ENCODE data around the gene ZNF236.

Gene ZNF236

DNA sequence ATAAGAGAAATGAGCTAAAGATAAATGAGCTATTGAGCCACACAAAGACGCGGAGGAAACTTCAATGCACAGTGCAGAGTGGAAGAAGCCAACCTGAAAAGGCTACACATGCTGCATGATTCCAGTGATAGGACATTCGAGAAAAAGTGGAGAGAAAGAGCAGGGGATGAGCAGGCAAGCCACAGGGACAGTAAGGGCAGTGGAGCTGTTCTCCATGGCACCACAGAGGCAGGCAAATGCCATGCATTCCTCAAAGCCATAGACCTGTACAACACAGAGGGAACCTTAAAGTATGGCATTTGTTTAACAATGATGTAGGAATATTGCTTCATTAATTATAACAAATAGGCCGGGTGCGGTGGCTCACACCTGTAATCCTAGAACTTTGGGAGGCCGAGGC is 36.5 kb upstream of the ZNF236 start:
- Histone ChIP-seq H3K79me2 (ENCODE audit: low read length) (no peaks in the 10 kb centered on the region), H2AFZ (ENCODE audit: low read depth, low read length) (no peak overlapping the region), H3K4me1 (ENCODE audit: low read length) (no peaks in the 10 kb centered on the region), H3K27ac (ENCODE audit: low read length) (no peak overlapping the region), H3K4me3 (ENCODE audit: low read length) (no peak overlapping the region), H3K9me3 (ENCODE audit: insufficient read depth, low read length) (no peaks in the 10 kb centered on the region), H3K4me2 (ENCODE audit: low read length) (no peak overlapping the region), H3K36me3 (replicated peaks; ENCODE audit: low read depth, low read length) (no peaks in the 10 kb centered on the region), H4K20me1 (ENCODE audit: insufficient read depth, low read length) (no peaks in the 10 kb centered on the region), H3K9ac (ENCODE audit: low read length) (no peak overlapping the region), H3K27me3 (ENCODE audit: low read depth, low read length) (peaks cover 6% of the 10 kb centered on the region; the same call in 1 of the 2 replicates)
- TF ChIP-seq, protein P1, sequence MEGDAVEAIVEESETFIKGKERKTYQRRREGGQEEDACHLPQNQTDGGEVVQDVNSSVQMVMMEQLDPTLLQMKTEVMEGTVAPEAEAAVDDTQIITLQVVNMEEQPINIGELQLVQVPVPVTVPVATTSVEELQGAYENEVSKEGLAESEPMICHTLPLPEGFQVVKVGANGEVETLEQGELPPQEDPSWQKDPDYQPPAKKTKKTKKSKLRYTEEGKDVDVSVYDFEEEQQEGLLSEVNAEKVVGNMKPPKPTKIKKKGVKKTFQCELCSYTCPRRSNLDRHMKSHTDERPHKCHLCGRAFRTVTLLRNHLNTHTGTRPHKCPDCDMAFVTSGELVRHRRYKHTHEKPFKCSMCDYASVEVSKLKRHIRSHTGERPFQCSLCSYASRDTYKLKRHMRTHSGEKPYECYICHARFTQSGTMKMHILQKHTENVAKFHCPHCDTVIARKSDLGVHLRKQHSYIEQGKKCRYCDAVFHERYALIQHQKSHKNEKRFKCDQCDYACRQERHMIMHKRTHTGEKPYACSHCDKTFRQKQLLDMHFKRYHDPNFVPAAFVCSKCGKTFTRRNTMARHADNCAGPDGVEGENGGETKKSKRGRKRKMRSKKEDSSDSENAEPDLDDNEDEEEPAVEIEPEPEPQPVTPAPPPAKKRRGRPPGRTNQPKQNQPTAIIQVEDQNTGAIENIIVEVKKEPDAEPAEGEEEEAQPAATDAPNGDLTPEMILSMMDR (IDR thresholded peaks at IDR 0.05; ENCODE audit: low read depth, low read length), result no peak
- no peak for TF ChIP-seq EZH2phosphoT487 (IDR thresholded peaks at IDR 0.05; ENCODE audit: low read depth)

- no peak overlapping the region for H2AFZ ChIP-seq (ENCODE audit: low read depth, low read length)
- no peaks in the 10 kb centered on the region for H3K9me3 ChIP-seq (ENCODE audit: insufficient read depth, low read length)
- no peaks in the 10 kb centered on the region for H3K36me3 ChIP-seq (replicated peaks; ENCODE audit: low read depth, low read length)
- H3K4me1 ChIP-seq (ENCODE audit: low read length), result no peaks in the 10 kb centered on the region
- H3K79me2 ChIP-seq (ENCODE audit: low read length), result no peaks in the 10 kb centered on the region
- H3K9ac ChIP-seq (ENCODE audit: low read length), result no peak overlapping the region
- peaks cover 6% of the 10 kb centered on the region; the same call in 1 of the 2 replicates for H3K27me3 ChIP-seq (ENCODE audit: low read depth, low read length)
- TF ChIP-seq EZH2phosphoT487 (IDR thresholded peaks at IDR 0.05; ENCODE audit: low read depth), result no peak
- TF ChIP-seq, protein P1 (IDR thresholded peaks at IDR 0.05; ENCODE audit: low read depth, low read length), result no peak
- no peak overlapping the region for H3K4me2 ChIP-seq (ENCODE audit: low read length)
- H3K4me3 ChIP-seq (ENCODE audit: low read length), result no peak overlapping the region
- no peak overlapping the region for H3K27ac ChIP-seq (ENCODE audit: low read length)
- H4K20me1 ChIP-seq (ENCODE audit: insufficient read depth, low read length), result no peaks in the 10 kb centered on the region
These were observed 33.6 kb upstream of the ZNF236 start for GRCh38 chr18:76788571-76789317.

DNA sequence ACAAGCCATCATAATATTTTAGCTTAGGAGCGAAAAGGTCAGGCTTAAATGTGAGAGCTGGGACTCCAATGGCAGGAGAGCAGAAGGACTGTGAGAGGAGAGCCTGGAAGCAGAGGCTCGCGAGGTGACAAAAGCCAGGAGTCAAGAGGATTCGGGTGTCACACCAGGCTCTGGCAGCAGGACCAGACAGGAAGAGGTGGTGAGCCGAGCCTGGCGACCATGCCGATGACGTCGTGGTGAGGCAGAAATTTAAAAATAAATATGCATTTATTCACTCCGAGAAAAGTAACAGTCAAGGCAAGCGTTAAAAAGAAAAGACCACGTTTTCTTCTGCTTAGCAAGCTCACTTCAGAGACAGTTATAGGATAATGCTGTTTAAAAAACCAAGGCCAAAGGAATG is 31.3 kb upstream of the ZNF236 start:
- Histone ChIP-seq H3K79me2 (ENCODE audit: low read length) (no peaks in the 10 kb centered on the region), H3K9me3 (ENCODE audit: insufficient read depth, low read length) (peaks cover 4% of the 10 kb centered on the region), H3K4me1 (ENCODE audit: low read length) (no peaks in the 10 kb centered on the region), H3K27me3 (ENCODE audit: low read depth, low read length) (peaks cover 3% of the 10 kb centered on the region; the same call in 1 of the 2 replicates), H3K27ac (ENCODE audit: low read length) (no peak overlapping the region), H3K4me2 (ENCODE audit: low read length) (no peak overlapping the region), H3K4me3 (ENCODE audit: low read length) (no peak overlapping the region), H2AFZ (ENCODE audit: low read depth, low read length) (no peak overlapping the region), H3K36me3 (replicated peaks; ENCODE audit: low read depth, low read length) (no peaks in the 10 kb centered on the region), H3K9ac (ENCODE audit: low read length) (no peak overlapping the region), H4K20me1 (ENCODE audit: insufficient read depth, low read length) (no peaks in the 10 kb centered on the region)
- TF ChIP-seq, protein P1 (IDR thresholded peaks at IDR 0.05; ENCODE audit: low read depth, low read length), result no peak
- no peak for TF ChIP-seq EZH2phosphoT487 (IDR thresholded peaks at IDR 0.05; ENCODE audit: low read depth)

DNA sequence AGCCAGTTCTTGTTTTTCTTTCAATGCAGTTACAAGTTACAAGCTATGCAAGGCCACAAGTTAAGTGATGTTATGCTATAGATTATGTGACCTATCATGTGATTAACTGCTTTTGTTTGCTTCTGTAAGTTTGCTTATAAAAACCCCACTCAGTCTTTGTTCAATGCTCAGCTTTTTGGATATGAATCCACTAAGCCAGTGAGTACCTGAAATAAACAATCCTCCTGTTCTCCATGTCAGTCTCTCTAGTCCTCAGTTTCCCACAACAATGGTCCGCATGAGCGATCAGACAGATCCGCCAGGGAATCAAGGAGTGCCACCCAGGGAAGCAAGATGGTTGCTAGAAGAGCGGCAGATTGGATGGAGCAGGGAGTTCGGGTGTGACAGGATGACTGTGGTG is 30.7 kb upstream of the ZNF236 start:
- Histone ChIP-seq H3K27me3 (ENCODE audit: low read depth, low read length) (peaks cover 3% of the 10 kb centered on the region; the same call in 1 of the 2 replicates), H3K4me2 (ENCODE audit: low read length) (no peak overlapping the region), H3K27ac (ENCODE audit: low read length) (no peak overlapping the region), H4K20me1 (ENCODE audit: insufficient read depth, low read length) (no peaks in the 10 kb centered on the region), H3K79me2 (ENCODE audit: low read length) (no peaks in the 10 kb centered on the region), H3K4me1 (ENCODE audit: low read length) (no peaks in the 10 kb centered on the region), H3K4me3 (ENCODE audit: low read length) (no peak overlapping the region), H3K9me3 (ENCODE audit: insufficient read depth, low read length) (peaks cover 4% of the 10 kb centered on the region), H3K36me3 (replicated peaks; ENCODE audit: low read depth, low read length) (no peaks in the 10 kb centered on the region), H2AFZ (ENCODE audit: low read depth, low read length) (no peak overlapping the region), H3K9ac (ENCODE audit: low read length) (no peak overlapping the region)
- TF ChIP-seq, protein P1 (IDR thresholded peaks at IDR 0.05; ENCODE audit: low read depth, low read length), result no peak
- no peak for TF ChIP-seq EZH2phosphoT487 (IDR thresholded peaks at IDR 0.05; ENCODE audit: low read depth)
